HepG2 (cell line): ENCODE data around the gene CTXN1. TPM values are rescaled to one million over a fixed set of nuclear protein-coding genes. Genes with fewer than 3 reads are reported as not detected.

Source experiments
- ATF7 ChIP-seq, 2 experiments: fragments of 450-650 bp in 1 of 2; sonication (generic) in 1 of 2; formaldehyde crosslinking in 1 of 2; IDR thresholded peaks; 2 replicates each; pipeline versions ENCODE4 v1.4.0 to v1.6.1; 2016 to 2020; ENCODE audit warnings: antibody characterized with exemption in 1 of 2, mild to moderate bottlenecking in 1 of 2, missing genetic modification reagents in 1 of 2
- ATF7-NPFF ChIP-seq: sonication (generic); formaldehyde crosslinking; IDR thresholded peaks from 2 replicates; pipeline ENCODE4 v1.8.1; 2023; ENCODE audit warnings: mild to moderate bottlenecking, low read depth, missing genetic modification reagents, moderate library complexity
- CEBPB ChIP-seq: IDR thresholded peaks from 2 replicates; pipeline ENCODE4 v1.6.1; 2011; ENCODE audit warnings: low read depth, low read length, improper control_type of control experiment, borderline replicate concordance
- EP300 ChIP-seq, 3 experiments: sonication (generic) in 1 of 3; formaldehyde crosslinking in 1 of 3; IDR thresholded peaks; 2 replicates each; pipeline versions ENCODE4 v1.5.1 to v1.6.1; 2011 to 2020; ENCODE audit warnings: low read depth in 2 of 3, low read length in 2 of 3, borderline replicate concordance in 1 of 3, improper control_type of control experiment in 1 of 3, mild to moderate bottlenecking in 1 of 3, missing genetic modification reagents in 1 of 3, moderate library complexity in 1 of 3
- FOXP1 ChIP-seq, 2 experiments: fragments of 450-650 bp in 1 of 2; IDR thresholded peaks; 2 replicates each; pipeline ENCODE4 v1.6.1; 2017 to 2018; ENCODE audit warnings: antibody characterized with exemption in 1 of 2
- HNRNPH1 ChIP-seq: fragments of 200-400 bp; formaldehyde crosslinking; optimal IDR thresholded peaks from 2 replicates; pipeline ENCODE3; 2017; ENCODE audit warnings: mild to moderate bottlenecking, low read depth, low read length
- KDM1A ChIP-seq: IDR thresholded peaks from 2 replicates; pipeline ENCODE4 v1.6.1; 2016; ENCODE audit warnings: missing compliant biosample characterization
- KLF6 ChIP-seq: IDR thresholded peaks from 2 replicates; pipeline ENCODE4 v1.8.0; 2016; ENCODE audit warnings: missing biosample characterization, missing genetic modification reagents
- RXRA ChIP-seq: sonication (generic); formaldehyde crosslinking; IDR thresholded peaks from 2 replicates; pipeline ENCODE4 v1.5.1; 2020; ENCODE audit warnings: missing genetic modification reagents
- SNAI1 ChIP-seq: sonication (generic); formaldehyde crosslinking; IDR thresholded peaks from 2 replicates; pipeline ENCODE4 v1.5.0; 2020; ENCODE audit warnings: mild to moderate bottlenecking, missing genetic modification reagents, borderline replicate concordance
- TBP ChIP-seq: sonication (generic); formaldehyde crosslinking; IDR thresholded peaks from 2 replicates; pipeline ENCODE4 v1.5.0; 2020; ENCODE audit warnings: missing genetic modification reagents
- TBX3 ChIP-seq: fragments of 450-650 bp; IDR thresholded peaks from 2 replicates; pipeline ENCODE4 v1.6.1; 2017; ENCODE audit warnings: antibody characterized with exemption, mild to moderate bottlenecking, inconsistent platforms, borderline replicate concordance
- TRIM24 ChIP-seq: sonication (generic); formaldehyde crosslinking; IDR thresholded peaks from 2 replicates; pipeline ENCODE4 v1.8.0; 2022; ENCODE audit warnings: mild to moderate bottlenecking, missing genetic modification reagents
- ZBTB7A ChIP-seq: sonication (generic); formaldehyde crosslinking; IDR thresholded peaks from 2 replicates; pipeline ENCODE4 v1.8.0; 2022; ENCODE audit warnings: mild to moderate bottlenecking, missing genetic modification reagents
- ZNF10 ChIP-seq: sonication (generic); formaldehyde crosslinking; IDR thresholded peaks from 2 replicates; pipeline ENCODE4 v1.4.0; 2020; ENCODE audit warnings: mild to moderate bottlenecking, low read depth, missing genetic modification reagents, borderline replicate concordance
- ZNF24 ChIP-seq: fragments of 450-650 bp; IDR thresholded peaks from 2 replicates; pipeline ENCODE4 v1.6.1; 2017; ENCODE audit warnings: antibody characterized with exemption, mild to moderate bottlenecking
- ZNF296 ChIP-seq: sonication (generic); formaldehyde crosslinking; conservative IDR thresholded peaks from 2 replicates; pipeline ENCODE4 v1.5.0; 2020; ENCODE audit warnings: mild to moderate bottlenecking, missing genetic modification reagents
- ZNF468 ChIP-seq: sonication (generic); formaldehyde crosslinking; IDR thresholded peaks from 2 replicates; pipeline ENCODE4 v1.8.0; 2022; ENCODE audit warnings: mild to moderate bottlenecking, moderate library complexity, missing genetic modification reagents
- ZNF674 ChIP-seq: sonication (generic); formaldehyde crosslinking; IDR thresholded peaks from 2 replicates; pipeline ENCODE4 v1.5.0; 2020; ENCODE audit warnings: low read depth, mild to moderate bottlenecking, missing genetic modification reagents
- ZNF720 ChIP-seq: sonication (generic); formaldehyde crosslinking; IDR thresholded peaks from 2 replicates; pipeline ENCODE4 v1.4.0; 2020; ENCODE audit warnings: missing genetic modification reagents
- ZNF724P ChIP-seq: sonication (generic); formaldehyde crosslinking; IDR thresholded peaks from 2 replicates; pipeline ENCODE4 v1.8.0; 2022; ENCODE audit warnings: missing genetic modification reagents, borderline replicate concordance
- ZNF83 ChIP-seq: sonication (generic); formaldehyde crosslinking; IDR thresholded peaks from 2 replicates; pipeline ENCODE4 v1.4.0; 2020; ENCODE audit warnings: missing genetic modification reagents, mild to moderate bottlenecking, borderline replicate concordance
- polyA plus RNA-seq, 8 experiments: library from polyadenylated mRNA; depleted of rRNA in 3 of 8; stranded (reverse) in 7 of 8; unstranded in 1 of 8; fragments of >200 nt; fragmentation: Illumina TruSeq in 4 of 8; extraction: Trizol in 4 of 8; gene quantifications; 2 replicates each; pipeline versions ENCODE4 v1.2.1 to v1.2.3, GENCODE V29; 2011 to 2016; ENCODE audit warnings: low read depth in 4 of 8, missing spikeins in 1 of 8, mixed read lengths in 1 of 8; ENCODE audit not compliant: insufficient read depth in 1 of 8
- total RNA-seq, 5 experiments: library from RNA; depleted of rRNA; stranded (reverse); fragments of >200 nt; fragmentation: Illumina TruSeq; extraction: Trizol; gene quantifications; 2 replicates each; pipeline ENCODE4 v1.2.3, GENCODE V29; 2016; ENCODE audit warnings: low read depth in 1 of 5
- TF ChIP-seq, protein P1 (sequence below): sonication (generic); formaldehyde crosslinking; IDR thresholded peaks from 2 replicates; pipeline ENCODE4 v1.5.0; 2020; ENCODE audit warnings: missing genetic modification reagents, mild to moderate bottlenecking, borderline replicate concordance
- TF ChIP-seq, protein P2 (sequence below): sonication (generic); formaldehyde crosslinking; IDR thresholded peaks from 2 replicates; pipeline ENCODE4 v1.4.0; 2020; ENCODE audit warnings: missing genetic modification reagents
- TF ChIP-seq, protein P3 (sequence below): sonication (generic); formaldehyde crosslinking; IDR thresholded peaks from 2 replicates; pipeline ENCODE4 v1.8.0; 2022; ENCODE audit warnings: missing genetic modification reagents, mild to moderate bottlenecking, moderate library complexity, borderline replicate concordance

The CTXN1 gene
- total and polyA plus RNA-seq, 2 of the 13 experiments (the other 11 are each of a cell fraction or from before 2014, with no cell fraction given), result 0.11 TPM; not detected in 1

DNA sequence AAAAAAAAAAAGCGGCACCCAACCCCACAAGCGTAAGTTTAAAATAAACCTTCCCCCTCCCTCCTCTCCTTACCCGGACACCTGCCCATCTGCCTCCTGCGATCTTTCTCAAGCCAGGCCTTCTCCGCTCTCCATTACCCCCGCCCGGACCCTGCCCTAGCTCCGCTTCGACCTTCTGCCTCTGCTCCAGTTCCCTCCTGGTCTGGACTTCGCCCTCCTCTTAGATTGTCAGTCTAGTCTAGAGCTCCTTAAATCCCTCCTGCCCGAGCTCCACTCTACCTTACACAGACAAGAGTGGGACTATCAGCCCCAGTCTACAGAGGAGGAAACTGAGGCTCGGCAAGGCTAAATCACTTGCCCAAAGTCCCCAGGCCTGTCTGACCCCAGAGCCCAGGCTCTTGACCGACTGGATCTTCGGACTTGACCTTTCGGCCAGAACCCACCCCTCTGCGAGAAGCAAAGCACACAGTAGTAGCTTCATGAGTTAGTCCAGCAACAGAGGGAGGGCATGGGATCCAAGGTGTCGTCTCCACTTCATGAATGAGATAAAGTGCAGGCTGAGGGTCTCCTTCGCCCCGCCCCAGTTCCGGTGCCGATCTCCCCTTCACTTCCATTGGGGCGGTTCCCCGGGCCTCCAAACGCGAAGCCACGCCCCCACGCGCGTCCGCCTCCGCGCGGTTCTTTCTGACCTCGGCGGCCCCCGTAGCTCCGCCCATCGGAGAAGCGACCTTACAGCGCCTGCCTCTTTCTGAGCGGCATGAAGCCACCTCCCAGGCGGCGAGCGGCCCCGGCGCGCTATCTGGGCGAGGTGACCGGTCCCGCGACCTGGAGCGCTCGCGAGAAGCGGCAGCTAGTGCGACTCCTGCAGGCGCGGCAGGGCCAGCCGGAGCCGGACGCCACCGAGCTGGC lies 6.1 kb downstream of the CTXN1 start, which contains the start of gene SNAPC2 (continued):
- TF ChIP-seq, protein P1, sequence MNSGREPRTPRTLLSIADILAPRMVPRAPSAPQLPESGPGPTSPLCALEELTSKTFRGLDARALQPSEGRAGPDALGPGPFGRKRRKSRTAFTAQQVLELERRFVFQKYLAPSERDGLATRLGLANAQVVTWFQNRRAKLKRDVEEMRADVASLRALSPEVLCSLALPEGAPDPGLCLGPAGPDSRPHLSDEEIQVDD (CRISPR knock-in tag), result no peak
- TF ChIP-seq ATF7 (IDR thresholded peaks at IDR 0.05) (no peak), ATF7 (CRISPR knock-in tag; IDR thresholded peaks at IDR 0.05) (no peak), ZNF296 (CRISPR knock-in tag) (no peak), ZNF24 (no peak), ZNF10 (CRISPR knock-in tag) (no peak), FOXP1 (IDR thresholded peaks at IDR 0.05) (no peak), FOXP1 (CRISPR knock-in tag; IDR thresholded peaks at IDR 0.05) (no peak), ZNF724P (no peak; the same call in 1 of the 2 replicates), TBX3 (no peak), RXRA (CRISPR knock-in tag) (peak; percentile 67; the same call in 1 of the 2 replicates), CEBPB (no peak), ZNF83 (CRISPR knock-in tag) (no peak), TRIM24 (CRISPR knock-in tag) (no peak), ZNF468 (no peak), HNRNPH1 (no peak), KLF6 (CRISPR knock-in tag) (peak; percentile 60; the same call in 1 of the 2 replicates), TBP (no peak), SNAI1 (0 out of 2 replicates have a peak, but pooled peaks have one; percentile 59), ATF7-NPFF (CRISPR knock-in tag) (peak; percentile 52; the same call in 1 of the 2 replicates), ZNF720 (no peak), EP300 (IDR thresholded peaks at IDR 0.05; ENCODE audit: low read depth in 2 of 2, low read length in 2 of 2) (no peak; a peak in 1 of 4 replicates), EP300 (CRISPR knock-in tag; IDR thresholded peaks at IDR 0.05; ENCODE audit: borderline replicate concordance) (peak; percentile 63; the same call in 1 of the 2 replicates), KDM1A (no peak), ZBTB7A (peak; percentile 71; the same call in 1 of the 2 replicates), ZNF674 (CRISPR knock-in tag) (no peak)
- TF ChIP-seq, protein P2, sequence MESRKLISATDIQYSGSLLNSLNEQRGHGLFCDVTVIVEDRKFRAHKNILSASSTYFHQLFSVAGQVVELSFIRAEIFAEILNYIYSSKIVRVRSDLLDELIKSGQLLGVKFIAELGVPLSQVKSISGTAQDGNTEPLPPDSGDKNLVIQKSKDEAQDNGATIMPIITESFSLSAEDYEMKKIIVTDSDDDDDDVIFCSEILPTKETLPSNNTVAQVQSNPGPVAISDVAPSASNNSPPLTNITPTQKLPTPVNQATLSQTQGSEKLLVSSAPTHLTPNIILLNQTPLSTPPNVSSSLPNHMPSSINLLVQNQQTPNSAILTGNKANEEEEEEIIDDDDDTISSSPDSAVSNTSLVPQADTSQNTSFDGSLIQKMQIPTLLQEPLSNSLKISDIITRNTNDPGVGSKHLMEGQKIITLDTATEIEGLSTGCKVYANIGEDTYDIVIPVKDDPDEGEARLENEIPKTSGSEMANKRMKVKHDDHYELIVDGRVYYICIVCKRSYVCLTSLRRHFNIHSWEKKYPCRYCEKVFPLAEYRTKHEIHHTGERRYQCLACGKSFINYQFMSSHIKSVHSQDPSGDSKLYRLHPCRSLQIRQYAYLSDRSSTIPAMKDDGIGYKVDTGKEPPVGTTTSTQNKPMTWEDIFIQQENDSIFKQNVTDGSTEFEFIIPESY (CRISPR knock-in tag), result peak; percentile 27; the same call in 1 of the 2 replicates
- TF ChIP-seq, protein P3, sequence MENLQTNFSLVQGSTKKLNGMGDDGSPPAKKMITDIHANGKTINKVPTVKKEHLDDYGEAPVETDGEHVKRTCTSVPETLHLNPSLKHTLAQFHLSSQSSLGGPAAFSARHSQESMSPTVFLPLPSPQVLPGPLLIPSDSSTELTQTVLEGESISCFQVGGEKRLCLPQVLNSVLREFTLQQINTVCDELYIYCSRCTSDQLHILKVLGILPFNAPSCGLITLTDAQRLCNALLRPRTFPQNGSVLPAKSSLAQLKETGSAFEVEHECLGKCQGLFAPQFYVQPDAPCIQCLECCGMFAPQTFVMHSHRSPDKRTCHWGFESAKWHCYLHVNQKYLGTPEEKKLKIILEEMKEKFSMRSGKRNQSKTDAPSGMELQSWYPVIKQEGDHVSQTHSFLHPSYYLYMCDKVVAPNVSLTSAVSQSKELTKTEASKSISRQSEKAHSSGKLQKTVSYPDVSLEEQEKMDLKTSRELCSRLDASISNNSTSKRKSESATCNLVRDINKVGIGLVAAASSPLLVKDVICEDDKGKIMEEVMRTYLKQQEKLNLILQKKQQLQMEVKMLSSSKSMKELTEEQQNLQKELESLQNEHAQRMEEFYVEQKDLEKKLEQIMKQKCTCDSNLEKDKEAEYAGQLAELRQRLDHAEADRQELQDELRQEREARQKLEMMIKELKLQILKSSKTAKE (CRISPR knock-in tag), result no peak
